HG02970 (cell line): ENCODE measurements around the gene MCAM.

Experiments
- ATAC-seq: cut with Tn5 transposase; IDR thresholded peaks from one replicate; pipeline ENCODE4 v1.9.1; 2021; ENCODE audit warnings: mild to moderate bottlenecking, moderate library complexity, moderate number of reproducible peaks; ENCODE audit not compliant: unreplicated experiment, low FRiP score

Gene MCAM

GRCh38 chr11:119310682-119311052 is 6.3 kb downstream of the MCAM start:
- no peak for ATAC-seq

- no peak for ATAC-seq
Measured at GRCh38 chr11:119309953-119310681, 6.8 kb downstream of the MCAM start.

GRCh38 chr11:119309411-119309810 is 7.5 kb downstream of the MCAM start:
- ATAC-seq: no peak

- ATAC-seq: no peak
Measured at GRCh38 chr11:119307974-119308373, 9.0 kb downstream of the MCAM start.

GRCh38 chr11:119307219-119307618 is 9.7 kb downstream of the MCAM start:
- no peak for ATAC-seq

GRCh38 chr11:119306373-119306890 is 10.5 kb downstream of the MCAM start:
- no peak for ATAC-seq

GRCh38 chr11:119305556-119306372 is 11.2 kb downstream of the MCAM start:
- ATAC-seq: no peak

GRCh38 chr11:119303227-119303718 is 13.7 kb downstream of the MCAM start:
- no peak for ATAC-seq

- no peak for ATAC-seq
Measured at GRCh38 chr11:119300198-119300964, 16.5 kb downstream of the MCAM start.

- no peak for ATAC-seq
Measured at GRCh38 chr11:119299416-119299815, 17.5 kb downstream of the MCAM start.

- no peak for ATAC-seq
Measured at GRCh38 chr11:119298726-119299125, 18.2 kb downstream of the MCAM start.

- no peak for ATAC-seq
Measured at GRCh38 chr11:119297938-119298337, 19.0 kb downstream of the MCAM start.

- ATAC-seq: no peak
Measured at GRCh38 chr11:119295178-119295577, 21.8 kb downstream of the MCAM start.

GRCh38 chr11:119293461-119293860 is 23.5 kb downstream of the MCAM start:
- ATAC-seq: no peak

GRCh38 chr11:119290894-119291497 is 25.9 kb downstream of the MCAM start:
- ATAC-seq: no peak

GRCh38 chr11:119288219-119288618 is 28.7 kb downstream of the MCAM start:
- no peak for ATAC-seq

- no peak for ATAC-seq
Measured at GRCh38 chr11:119285431-119285830, 31.5 kb downstream of the MCAM start.

GRCh38 chr11:119284344-119285157 is 32.4 kb downstream of the MCAM start:
- no peak for ATAC-seq

- no peak for ATAC-seq
Measured at GRCh38 chr11:119282495-119282894, 34.4 kb downstream of the MCAM start.
